ENCODE data around the gene CAPZB. TPM values are rescaled to one million over a fixed set of nuclear protein-coding genes. Genes with fewer than 3 reads are reported as not detected.

The CAPZB gene
- total RNA-seq, 1 donor from 2014 or later = 352 TPM

- TF ChIP-seq CTCF (IDR thresholded peaks at IDR 0.05) = no peak
- Mint-ChIP-seq H3K4me3 (ENCODE audit: unreplicated experiment) (no peak overlapping the region), H3K27ac (ENCODE audit: unreplicated experiment) (no peak overlapping the region), H3K27me3 (ENCODE audit: low read depth) (no peaks in the 10 kb centered on the region), H3K4me1 (ENCODE audit: low read depth) (peaks cover 29% of the 10 kb centered on the region), H3K9me3 (ENCODE audit: low read depth) (no peaks in the 10 kb centered on the region), H3K36me3 (ENCODE audit: low read depth) (peaks cover 12% of the 10 kb centered on the region)
- no peak for DNase-seq (ENCODE audit: low spot score)
These were observed 123.7 kb downstream of the CAPZB start for GRCh38 chr1:19361611-19362147.

- DNase-seq (ENCODE audit: low spot score) = no peak
- no peak overlapping the region for H3K4me3 Mint-ChIP-seq (ENCODE audit: unreplicated experiment)
- no peak for TF ChIP-seq CTCF (IDR thresholded peaks at IDR 0.05)
- H3K27ac Mint-ChIP-seq (ENCODE audit: unreplicated experiment) = peak overlapping the region; percentile 13
- no peaks in the 10 kb centered on the region for H3K9me3 Mint-ChIP-seq (ENCODE audit: low read depth)
- peaks cover 23% of the 10 kb centered on the region for H3K4me1 Mint-ChIP-seq (ENCODE audit: low read depth)
- H3K27me3 Mint-ChIP-seq (ENCODE audit: low read depth) = no peaks in the 10 kb centered on the region
- H3K36me3 Mint-ChIP-seq (ENCODE audit: low read depth) = peaks cover 15% of the 10 kb centered on the region
These were observed 124.3 kb downstream of the CAPZB start for GRCh38 chr1:19360843-19361610.

- DNase-seq (ENCODE audit: low spot score) = no peak
- Mint-ChIP-seq H3K36me3 (ENCODE audit: low read depth) (peaks cover 20% of the 10 kb centered on the region), H3K4me3 (ENCODE audit: unreplicated experiment) (no peak overlapping the region), H3K27me3 (ENCODE audit: low read depth) (no peaks in the 10 kb centered on the region), H3K27ac (ENCODE audit: unreplicated experiment) (no peak overlapping the region), H3K4me1 (ENCODE audit: low read depth) (peaks cover 17% of the 10 kb centered on the region), H3K9me3 (ENCODE audit: low read depth) (no peaks in the 10 kb centered on the region)
- no peak for TF ChIP-seq CTCF (IDR thresholded peaks at IDR 0.05)
These were observed 124.9 kb downstream of the CAPZB start for GRCh38 chr1:19360432-19360831.

- Mint-ChIP-seq H3K36me3 (ENCODE audit: low read depth) (peaks cover 18% of the 10 kb centered on the region), H3K4me3 (ENCODE audit: unreplicated experiment) (no peak overlapping the region), H3K9me3 (ENCODE audit: low read depth) (no peaks in the 10 kb centered on the region), H3K4me1 (ENCODE audit: low read depth) (peaks cover 13% of the 10 kb centered on the region), H3K27ac (ENCODE audit: unreplicated experiment) (no peak overlapping the region), H3K27me3 (ENCODE audit: low read depth) (no peaks in the 10 kb centered on the region)
- no peak for TF ChIP-seq CTCF (IDR thresholded peaks at IDR 0.05)
- no peak for DNase-seq (ENCODE audit: low spot score)
These were observed 125.3 kb downstream of the CAPZB start for GRCh38 chr1:19360016-19360415.

GRCh38 chr1:19359357-19359756, 126.0 kb downstream of the CAPZB start:
- H3K27ac Mint-ChIP-seq (ENCODE audit: unreplicated experiment) = no peak overlapping the region

More at GRCh38 chr1:19359357-19359756, 126.0 kb downstream of the CAPZB start:
- DNase-seq (ENCODE audit: low spot score) = no peak
- TF ChIP-seq CTCF (IDR thresholded peaks at IDR 0.05) = no peak
- Mint-ChIP-seq H3K27me3 (ENCODE audit: low read depth) (no peaks in the 10 kb centered on the region), H3K4me1 (ENCODE audit: low read depth) (peaks cover 10% of the 10 kb centered on the region), H3K9me3 (ENCODE audit: low read depth) (no peaks in the 10 kb centered on the region), H3K4me3 (ENCODE audit: unreplicated experiment) (no peak overlapping the region), H3K36me3 (ENCODE audit: low read depth) (peaks cover 20% of the 10 kb centered on the region)

All from chondrocyte (in vitro differentiated cells).